Nephron (organoid): Measurements from ENCODE around the gene WDR6.

Source experiments
- H3K27ac Mint-ChIP-seq, 3 experiments: 2 replicates each; pipeline ENCODE4 v1.8.0; 2020; ENCODE audit warnings: mixed read lengths in 3 of 3, mild to moderate bottlenecking in 2 of 3, moderate library complexity in 1 of 3
- H3K27me3 Mint-ChIP-seq: 2 replicates; pipeline ENCODE4 v1.8.0; 2021; ENCODE audit warnings: low read depth, mild to moderate bottlenecking, moderate library complexity, mixed read lengths
- H3K36me3 Mint-ChIP-seq: 2 replicates; pipeline ENCODE4 v1.8.0; 2020; ENCODE audit warnings: low read depth, mixed read lengths
- H3K4me1 Mint-ChIP-seq: 2 replicates; pipeline ENCODE4 v1.8.0; 2020; ENCODE audit warnings: mixed read lengths
- H3K4me3 Mint-ChIP-seq, 3 experiments: 2 replicates each; pipeline ENCODE4 v1.8.0; 2020; ENCODE audit warnings: mild to moderate bottlenecking in 3 of 3, mixed read lengths in 3 of 3, moderate library complexity in 2 of 3
- H3K9me3 Mint-ChIP-seq: 2 replicates; pipeline ENCODE4 v1.8.0; 2020; ENCODE audit warnings: mixed read lengths
- CTCF ChIP-seq, 3 experiments: fragments of 200-600 bp; sonication (generic); IDR thresholded peaks; one replicate each; pipeline ENCODE4 v1.5.0; 2021; ENCODE audit warnings: antibody characterized with exemption in 3 of 3; ENCODE audit not compliant: unreplicated experiment in 3 of 3

WDR6 gene

DNA sequence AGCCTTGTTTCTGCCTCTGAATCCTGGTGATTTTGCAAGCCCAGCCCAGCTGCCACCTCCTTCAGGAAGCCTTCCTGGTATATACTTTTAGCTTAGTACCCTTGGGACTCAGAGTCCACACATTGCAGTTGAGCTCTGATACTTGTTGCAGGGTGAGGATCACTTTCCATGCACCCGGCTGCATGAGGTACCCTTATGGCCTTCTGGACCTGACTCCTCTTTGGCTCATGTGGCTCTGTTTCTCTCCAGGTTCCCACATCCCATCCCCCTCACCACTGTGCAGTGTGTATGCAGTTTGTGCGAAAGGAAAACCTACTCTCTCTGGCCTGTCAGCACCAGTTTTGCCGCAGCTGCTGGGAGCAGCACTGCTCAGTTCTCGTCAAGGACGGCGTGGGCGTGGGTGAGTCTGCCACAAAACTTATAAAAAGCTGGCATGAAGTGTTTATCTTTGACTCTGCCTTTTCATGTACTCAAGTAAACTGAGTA lies 40.3 kb upstream of the WDR6 start:
- TF ChIP-seq CTCF (IDR thresholded peaks at IDR 0.05; ENCODE audit: unreplicated experiment in 3 of 3), result no peak
- Mint-ChIP-seq H3K4me1 (peaks cover 7% of the 10 kb centered on the region), H3K27me3 (no peaks in the 10 kb centered on the region), H3K27ac (no peak overlapping the region), H3K36me3 (peaks cover 62% of the 10 kb centered on the region), H3K9me3 (no peaks in the 10 kb centered on the region), H3K4me3 (no peak overlapping the region)

DNA sequence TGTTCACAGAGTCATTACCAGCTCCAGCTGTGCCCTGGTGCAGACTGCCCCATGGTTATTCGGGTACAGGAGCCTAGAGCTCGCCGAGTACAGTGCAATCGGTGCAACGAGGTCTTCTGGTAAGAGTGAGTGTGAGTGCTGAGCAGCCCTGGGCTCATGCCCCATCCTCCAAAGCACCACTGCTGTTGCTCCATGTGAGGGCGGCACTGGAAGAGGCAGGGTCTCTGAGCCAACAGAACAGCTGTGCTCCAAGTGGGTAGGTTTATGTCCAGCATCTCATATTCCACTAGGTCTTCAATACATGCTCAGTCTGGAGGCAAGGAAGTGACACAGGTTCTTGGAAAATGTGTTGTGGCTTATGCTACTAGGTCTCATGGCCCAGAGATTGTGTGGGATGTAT lies 36.6 kb upstream of the WDR6 start:
- TF ChIP-seq CTCF (IDR thresholded peaks at IDR 0.05; ENCODE audit: unreplicated experiment in 3 of 3), result no peak
- Mint-ChIP-seq H3K9me3 (no peaks in the 10 kb centered on the region), H3K27me3 (no peaks in the 10 kb centered on the region)

DNA sequence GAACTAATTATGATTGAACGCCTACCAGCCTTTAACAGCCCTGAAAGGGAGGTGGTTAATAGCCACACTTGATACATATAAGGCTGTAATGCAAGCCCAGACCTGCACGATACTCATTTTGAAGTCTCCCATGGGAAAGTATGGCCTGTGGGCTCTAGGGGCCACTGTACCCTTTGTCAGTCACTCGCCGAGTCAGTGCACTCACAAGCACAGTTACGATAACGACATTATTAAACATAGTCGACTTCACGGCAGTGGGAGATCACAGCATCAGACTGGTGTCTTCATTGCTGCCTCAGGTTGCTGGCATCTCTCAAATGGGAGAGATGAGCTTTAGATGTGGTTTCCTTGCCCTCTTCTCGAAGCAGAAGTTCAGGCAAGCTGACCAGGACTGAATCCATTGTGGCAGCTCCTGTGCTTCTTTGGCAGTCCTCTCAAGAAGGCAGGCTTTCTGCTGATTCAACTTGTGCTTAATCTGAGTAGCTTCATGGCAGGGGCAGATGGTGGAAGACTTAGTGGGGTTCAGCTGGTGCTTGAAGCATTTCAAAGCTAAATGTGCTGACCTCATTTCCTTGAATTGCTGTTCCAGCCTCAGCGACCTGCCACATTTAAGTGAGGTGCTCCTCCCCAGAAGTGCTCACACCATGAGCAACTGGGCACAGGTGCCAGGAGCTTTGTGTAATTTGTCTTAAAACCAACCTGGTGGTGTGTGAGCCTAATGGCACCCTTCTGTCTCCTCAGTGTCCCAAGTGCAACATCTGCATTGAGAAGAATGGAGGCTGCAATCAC lies 32.9 kb upstream of the WDR6 start:
- H3K9me3 Mint-ChIP-seq, result no peaks in the 10 kb centered on the region
- H3K36me3 Mint-ChIP-seq, result peaks cover 70% of the 10 kb centered on the region
- H3K4me1 Mint-ChIP-seq, result peaks cover 4% of the 10 kb centered on the region
- no peak for TF ChIP-seq CTCF (IDR thresholded peaks at IDR 0.05; ENCODE audit: unreplicated experiment in 3 of 3)
- no peak overlapping the region for H3K4me3 Mint-ChIP-seq
- no peak overlapping the region for H3K27ac Mint-ChIP-seq
- H3K27me3 Mint-ChIP-seq, result no peaks in the 10 kb centered on the region

More for the DNA sequence above, 36.6 kb upstream of the WDR6 start:
- Mint-ChIP-seq H3K36me3 (peaks cover 74% of the 10 kb centered on the region), H3K27ac (no peak overlapping the region), H3K4me1 (peaks cover 7% of the 10 kb centered on the region), H3K4me3 (no peak overlapping the region)

DNA sequence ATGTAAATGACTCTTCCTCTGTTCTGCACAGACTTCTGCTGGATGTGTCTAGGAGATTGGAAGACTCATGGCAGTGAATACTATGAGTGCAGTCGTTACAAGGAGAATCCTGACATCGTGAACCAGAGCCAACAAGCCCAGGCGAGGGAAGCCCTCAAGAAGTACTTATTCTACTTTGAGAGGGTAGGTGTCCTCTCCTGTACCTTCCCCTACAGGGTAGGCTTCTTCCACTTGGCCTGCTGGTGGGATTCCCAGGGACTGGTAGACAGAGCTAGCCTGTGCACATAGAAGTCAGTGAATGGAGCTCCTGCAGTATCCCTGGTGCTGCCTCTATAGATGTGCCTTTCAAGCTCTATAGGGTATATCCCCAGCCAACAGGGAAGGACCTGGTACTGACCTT lies 27.7 kb upstream of the WDR6 start:
- no peak overlapping the region for H3K4me3 Mint-ChIP-seq
- H3K4me1 Mint-ChIP-seq, result no peaks in the 10 kb centered on the region
- H3K27me3 Mint-ChIP-seq, result no peaks in the 10 kb centered on the region
- TF ChIP-seq CTCF (IDR thresholded peaks at IDR 0.05; ENCODE audit: unreplicated experiment in 3 of 3), result no peak
- no peaks in the 10 kb centered on the region for H3K9me3 Mint-ChIP-seq
- no peak overlapping the region for H3K27ac Mint-ChIP-seq
- peaks cover 67% of the 10 kb centered on the region for H3K36me3 Mint-ChIP-seq

DNA sequence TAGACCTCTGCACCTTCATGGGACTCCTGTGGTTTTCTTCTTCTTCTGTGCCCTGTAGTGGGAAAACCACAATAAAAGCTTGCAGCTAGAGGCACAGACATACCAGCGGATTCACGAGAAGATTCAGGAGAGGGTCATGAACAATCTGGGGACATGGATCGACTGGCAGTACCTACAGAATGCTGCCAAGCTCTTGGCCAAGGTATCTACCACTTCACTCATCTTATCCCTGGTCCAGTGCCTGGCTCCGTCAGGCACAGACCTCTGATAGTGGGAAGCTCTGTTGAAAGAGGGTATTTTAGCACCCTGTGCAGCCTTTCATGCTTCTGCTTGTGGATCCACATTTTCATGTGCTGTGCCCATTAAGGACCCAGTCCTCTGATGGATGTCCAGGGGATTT lies 26.9 kb upstream of the WDR6 start:
- Mint-ChIP-seq H3K9me3 (no peaks in the 10 kb centered on the region), H3K27me3 (no peaks in the 10 kb centered on the region), H3K36me3 (peaks cover 59% of the 10 kb centered on the region), H3K4me1 (no peaks in the 10 kb centered on the region), H3K27ac (no peak overlapping the region), H3K4me3 (no peak overlapping the region)
- no peak for TF ChIP-seq CTCF (IDR thresholded peaks at IDR 0.05; ENCODE audit: unreplicated experiment in 3 of 3)

- no peak overlapping the region for H3K27ac Mint-ChIP-seq
- no peaks in the 10 kb centered on the region for H3K4me1 Mint-ChIP-seq
- no peak overlapping the region for H3K4me3 Mint-ChIP-seq
- peaks cover 44% of the 10 kb centered on the region for H3K36me3 Mint-ChIP-seq
- H3K27me3 Mint-ChIP-seq, result no peaks in the 10 kb centered on the region
- H3K9me3 Mint-ChIP-seq, result no peaks in the 10 kb centered on the region
- no peak for TF ChIP-seq CTCF (IDR thresholded peaks at IDR 0.05; ENCODE audit: unreplicated experiment in 3 of 3)
Observed at GRCh38 chr3:48982016-48982415, 25.2 kb upstream of the WDR6 start.
